GM12878 (cell line): ENCODE results near the gene ZSWIM2. TPM values are rescaled to one million over a fixed set of nuclear protein-coding genes. Genes with fewer than 3 reads are reported as not detected.

Experiments
- ATF7 ChIP-seq: fragments of 450-650 bp; IDR thresholded peaks from 2 replicates; pipeline ENCODE4 v1.6.1; 2016; ENCODE audit warnings: low read depth, mild to moderate bottlenecking
- BACH1 ChIP-seq: fragments of 450-650 bp; IDR thresholded peaks from 2 replicates; pipeline ENCODE4 v1.6.1; 2017; ENCODE audit warnings: mild to moderate bottlenecking, borderline replicate concordance
- DPF2 ChIP-seq: fragments of 450-650 bp; IDR thresholded peaks from 2 replicates; pipeline ENCODE4 v1.6.1; 2017; ENCODE audit warnings: mild to moderate bottlenecking
- EP300 ChIP-seq, 2 experiments: fragments of 150-350 bp in 1 of 2; IDR thresholded peaks; 2 replicates each; pipeline ENCODE4 v1.6.1; 2011 to 2012; ENCODE audit warnings: low read depth in 2 of 2, low read length in 2 of 2, borderline replicate concordance in 1 of 2, improper control_type of control experiment in 1 of 2, inconsistent platforms in 1 of 2; ENCODE audit not compliant: control insufficient read depth in 1 of 2
- FOXK2 ChIP-seq: fragments of 450-650 bp; IDR thresholded peaks from 2 replicates; pipeline ENCODE4 v1.6.1; 2017; ENCODE audit warnings: mild to moderate bottlenecking, moderate library complexity
- IKZF2 ChIP-seq, 2 experiments: fragments of 450-650 bp; IDR thresholded peaks; 2 replicates each; pipeline ENCODE4 v1.6.1; 2017; ENCODE audit warnings: mild to moderate bottlenecking in 2 of 2, moderate library complexity in 2 of 2
- MEF2B ChIP-seq: fragments of 450-650 bp; IDR thresholded peaks from 2 replicates; pipeline ENCODE4 v1.6.1; 2018; ENCODE audit warnings: mild to moderate bottlenecking, moderate library complexity; ENCODE audit not compliant: partially characterized antibody, poor library complexity, severe bottlenecking
- MTA2 ChIP-seq: fragments of 450-650 bp; IDR thresholded peaks from 2 replicates; pipeline ENCODE4 v1.6.1; 2016; ENCODE audit warnings: low read depth, mild to moderate bottlenecking, moderate library complexity
- NFYA ChIP-seq: IDR thresholded peaks from 2 replicates; pipeline ENCODE4 v1.6.1; 2011; ENCODE audit warnings: low read depth, mild to moderate bottlenecking, low read length, improper control_type of control experiment, borderline replicate concordance
- RELA ChIP-seq: fragments of 450-650 bp; IDR thresholded peaks from 2 replicates; pipeline ENCODE4 v1.8.0; 2014; ENCODE audit warnings: borderline replicate concordance; ENCODE audit not compliant: partially characterized antibody
- polyA plus RNA-seq, 11 experiments: library from polyadenylated mRNA; depleted of rRNA in 4 of 11; unstranded in 6 of 11; stranded (reverse) in 5 of 11; fragments of >200 nt; fragmentation: Nextera tagmentation in 4 of 11; fragmentation: Illumina TruSeq in 1 of 11; extraction: Ambion mirVana in 4 of 11; extraction: Trizol in 1 of 11; gene quantifications; 1 replicate in 1 of 11; 2 replicates in 10 of 11; pipeline versions ENCODE4 v1.2.1 to v1.2.3, GENCODE V29; 2011 to 2016; ENCODE audit warnings: inconsistent platforms in 2 of 11, missing spikeins in 2 of 11, low read depth in 1 of 11
- total RNA-seq, 4 experiments: library from RNA; depleted of rRNA in 3 of 4; stranded (reverse); fragments of >200 nt in 3 of 4; fragmentation: Illumina TruSeq in 1 of 4; extraction: Trizol in 1 of 4; gene quantifications; 2 replicates each; pipeline versions ENCODE4 v1.2.1 to v1.2.3, GENCODE V29; 2013 to 2021
- TF ChIP-seq, protein P1 (sequence below): IDR thresholded peaks from 2 replicates; pipeline ENCODE4 v1.6.1; 2012; ENCODE audit warnings: low read length, inconsistent platforms
- TF ChIP-seq, protein P2 (sequence below): IDR thresholded peaks from 2 replicates; pipeline ENCODE4 v1.6.1; 2011; ENCODE audit warnings: low read depth, low read length, improper control_type of control experiment, borderline replicate concordance
- TF ChIP-seq, protein P3 (sequence below): IDR thresholded peaks from 2 replicates; pipeline ENCODE4 v1.6.1; 2012; ENCODE audit warnings: improper control_type of control experiment, low read depth, low read length; ENCODE audit not compliant: insufficient replicate concordance
- TF ChIP-seq, protein P4 (sequence below): fragments of 450-650 bp; IDR thresholded peaks from 2 replicates; pipeline ENCODE4 v1.6.1; 2017; ENCODE audit warnings: mild to moderate bottlenecking, moderate library complexity

ZSWIM2 gene
- total and polyA plus RNA-seq, 10 of the 15 experiments (the other 5 are each of a cell fraction or from before 2014, with no cell fraction given) = not detected

DNA sequence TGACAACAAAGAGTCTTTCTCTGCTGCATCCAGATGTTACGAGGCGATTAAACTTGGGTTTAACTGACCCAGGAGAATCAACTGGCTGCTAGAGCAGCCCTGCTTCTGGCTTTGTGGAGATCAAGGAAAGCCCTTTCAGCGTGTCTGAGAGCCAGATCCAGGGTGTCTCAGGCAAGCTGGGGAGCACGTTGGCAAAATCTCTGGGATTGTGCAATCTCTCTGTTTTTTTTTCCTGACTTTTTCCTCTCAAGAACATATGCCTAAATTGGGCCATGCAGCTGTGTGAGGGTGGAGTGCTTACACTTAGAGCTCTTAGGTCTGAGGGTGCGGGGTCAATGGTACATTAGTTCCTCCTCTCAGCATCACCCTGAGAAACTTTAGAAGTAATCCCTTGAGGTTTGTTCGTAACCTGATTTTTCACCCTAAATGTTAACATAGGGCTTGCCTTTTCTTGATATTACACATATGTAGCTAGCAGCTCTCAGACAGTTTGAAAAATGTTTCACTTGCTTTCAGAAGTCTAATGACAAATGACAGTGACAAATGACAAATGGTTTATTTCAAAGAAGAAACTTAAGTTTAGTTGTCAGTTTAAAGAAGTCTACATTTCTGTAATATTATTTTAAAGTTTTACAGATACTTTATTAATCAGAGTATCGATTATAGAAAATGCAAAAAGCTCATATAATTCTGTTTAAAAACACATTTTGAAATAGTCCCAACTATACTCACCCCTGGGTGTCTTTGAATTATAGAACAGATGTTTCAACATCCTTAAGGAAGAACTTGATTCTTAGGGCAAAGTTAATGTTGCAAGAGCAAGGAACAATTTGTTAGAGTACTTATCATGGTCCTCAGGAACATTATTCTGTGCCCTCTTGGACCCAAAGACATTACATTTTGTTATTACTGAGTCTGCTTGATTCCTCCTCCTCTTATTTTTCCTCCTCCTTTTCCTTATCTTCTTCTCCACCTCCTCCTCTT lies 38.4 kb upstream of the ZSWIM2 start (continued):
- TF ChIP-seq NFYA (no peak), MEF2B (peak; percentile 97), ATF7 (peak; percentile 89), MTA2 (peak; percentile 68), RELA (no peak), IKZF2 (IDR thresholded peaks at IDR 0.05) (peak; percentile 17 to 61; a peak in 2 of 4 replicates), DPF2 (0 out of 2 replicates have a peak, but pooled peaks have one; percentile 48), EP300 (IDR thresholded peaks at IDR 0.05; ENCODE audit: borderline replicate concordance in 1 of 2, control insufficient read depth in 1 of 2, low read depth in 2 of 2, low read length in 2 of 2) (peak; percentile 53 to 59; a peak in 2 of 4 replicates), FOXK2 (no peak), BACH1 (peak; percentile 33; the same call in 1 of the 2 replicates)
- TF ChIP-seq, protein P1, sequence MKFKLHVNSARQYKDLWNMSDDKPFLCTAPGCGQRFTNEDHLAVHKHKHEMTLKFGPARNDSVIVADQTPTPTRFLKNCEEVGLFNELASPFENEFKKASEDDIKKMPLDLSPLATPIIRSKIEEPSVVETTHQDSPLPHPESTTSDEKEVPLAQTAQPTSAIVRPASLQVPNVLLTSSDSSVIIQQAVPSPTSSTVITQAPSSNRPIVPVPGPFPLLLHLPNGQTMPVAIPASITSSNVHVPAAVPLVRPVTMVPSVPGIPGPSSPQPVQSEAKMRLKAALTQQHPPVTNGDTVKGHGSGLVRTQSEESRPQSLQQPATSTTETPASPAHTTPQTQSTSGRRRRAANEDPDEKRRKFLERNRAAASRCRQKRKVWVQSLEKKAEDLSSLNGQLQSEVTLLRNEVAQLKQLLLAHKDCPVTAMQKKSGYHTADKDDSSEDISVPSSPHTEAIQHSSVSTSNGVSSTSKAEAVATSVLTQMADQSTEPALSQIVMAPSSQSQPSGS = 0 out of 2 replicates have a peak, but pooled peaks have one; percentile 36
- TF ChIP-seq, protein P2, sequence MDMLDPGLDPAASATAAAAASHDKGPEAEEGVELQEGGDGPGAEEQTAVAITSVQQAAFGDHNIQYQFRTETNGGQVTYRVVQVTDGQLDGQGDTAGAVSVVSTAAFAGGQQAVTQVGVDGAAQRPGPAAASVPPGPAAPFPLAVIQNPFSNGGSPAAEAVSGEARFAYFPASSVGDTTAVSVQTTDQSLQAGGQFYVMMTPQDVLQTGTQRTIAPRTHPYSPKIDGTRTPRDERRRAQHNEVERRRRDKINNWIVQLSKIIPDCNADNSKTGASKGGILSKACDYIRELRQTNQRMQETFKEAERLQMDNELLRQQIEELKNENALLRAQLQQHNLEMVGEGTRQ = no peak
- TF ChIP-seq, protein P3, sequence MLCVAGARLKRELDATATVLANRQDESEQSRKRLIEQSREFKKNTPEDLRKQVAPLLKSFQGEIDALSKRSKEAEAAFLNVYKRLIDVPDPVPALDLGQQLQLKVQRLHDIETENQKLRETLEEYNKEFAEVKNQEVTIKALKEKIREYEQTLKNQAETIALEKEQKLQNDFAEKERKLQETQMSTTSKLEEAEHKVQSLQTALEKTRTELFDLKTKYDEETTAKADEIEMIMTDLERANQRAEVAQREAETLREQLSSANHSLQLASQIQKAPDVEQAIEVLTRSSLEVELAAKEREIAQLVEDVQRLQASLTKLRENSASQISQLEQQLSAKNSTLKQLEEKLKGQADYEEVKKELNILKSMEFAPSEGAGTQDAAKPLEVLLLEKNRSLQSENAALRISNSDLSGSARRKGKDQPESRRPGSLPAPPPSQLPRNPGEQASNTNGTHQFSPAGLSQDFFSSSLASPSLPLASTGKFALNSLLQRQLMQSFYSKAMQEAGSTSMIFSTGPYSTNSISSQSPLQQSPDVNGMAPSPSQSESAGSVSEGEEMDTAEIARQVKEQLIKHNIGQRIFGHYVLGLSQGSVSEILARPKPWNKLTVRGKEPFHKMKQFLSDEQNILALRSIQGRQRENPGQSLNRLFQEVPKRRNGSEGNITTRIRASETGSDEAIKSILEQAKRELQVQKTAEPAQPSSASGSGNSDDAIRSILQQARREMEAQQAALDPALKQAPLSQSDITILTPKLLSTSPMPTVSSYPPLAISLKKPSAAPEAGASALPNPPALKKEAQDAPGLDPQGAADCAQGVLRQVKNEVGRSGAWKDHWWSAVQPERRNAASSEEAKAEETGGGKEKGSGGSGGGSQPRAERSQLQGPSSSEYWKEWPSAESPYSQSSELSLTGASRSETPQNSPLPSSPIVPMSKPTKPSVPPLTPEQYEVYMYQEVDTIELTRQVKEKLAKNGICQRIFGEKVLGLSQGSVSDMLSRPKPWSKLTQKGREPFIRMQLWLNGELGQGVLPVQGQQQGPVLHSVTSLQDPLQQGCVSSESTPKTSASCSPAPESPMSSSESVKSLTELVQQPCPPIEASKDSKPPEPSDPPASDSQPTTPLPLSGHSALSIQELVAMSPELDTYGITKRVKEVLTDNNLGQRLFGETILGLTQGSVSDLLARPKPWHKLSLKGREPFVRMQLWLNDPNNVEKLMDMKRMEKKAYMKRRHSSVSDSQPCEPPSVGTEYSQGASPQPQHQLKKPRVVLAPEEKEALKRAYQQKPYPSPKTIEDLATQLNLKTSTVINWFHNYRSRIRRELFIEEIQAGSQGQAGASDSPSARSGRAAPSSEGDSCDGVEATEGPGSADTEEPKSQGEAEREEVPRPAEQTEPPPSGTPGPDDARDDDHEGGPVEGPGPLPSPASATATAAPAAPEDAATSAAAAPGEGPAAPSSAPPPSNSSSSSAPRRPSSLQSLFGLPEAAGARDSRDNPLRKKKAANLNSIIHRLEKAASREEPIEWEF = peak; percentile 94
- TF ChIP-seq, protein P4, sequence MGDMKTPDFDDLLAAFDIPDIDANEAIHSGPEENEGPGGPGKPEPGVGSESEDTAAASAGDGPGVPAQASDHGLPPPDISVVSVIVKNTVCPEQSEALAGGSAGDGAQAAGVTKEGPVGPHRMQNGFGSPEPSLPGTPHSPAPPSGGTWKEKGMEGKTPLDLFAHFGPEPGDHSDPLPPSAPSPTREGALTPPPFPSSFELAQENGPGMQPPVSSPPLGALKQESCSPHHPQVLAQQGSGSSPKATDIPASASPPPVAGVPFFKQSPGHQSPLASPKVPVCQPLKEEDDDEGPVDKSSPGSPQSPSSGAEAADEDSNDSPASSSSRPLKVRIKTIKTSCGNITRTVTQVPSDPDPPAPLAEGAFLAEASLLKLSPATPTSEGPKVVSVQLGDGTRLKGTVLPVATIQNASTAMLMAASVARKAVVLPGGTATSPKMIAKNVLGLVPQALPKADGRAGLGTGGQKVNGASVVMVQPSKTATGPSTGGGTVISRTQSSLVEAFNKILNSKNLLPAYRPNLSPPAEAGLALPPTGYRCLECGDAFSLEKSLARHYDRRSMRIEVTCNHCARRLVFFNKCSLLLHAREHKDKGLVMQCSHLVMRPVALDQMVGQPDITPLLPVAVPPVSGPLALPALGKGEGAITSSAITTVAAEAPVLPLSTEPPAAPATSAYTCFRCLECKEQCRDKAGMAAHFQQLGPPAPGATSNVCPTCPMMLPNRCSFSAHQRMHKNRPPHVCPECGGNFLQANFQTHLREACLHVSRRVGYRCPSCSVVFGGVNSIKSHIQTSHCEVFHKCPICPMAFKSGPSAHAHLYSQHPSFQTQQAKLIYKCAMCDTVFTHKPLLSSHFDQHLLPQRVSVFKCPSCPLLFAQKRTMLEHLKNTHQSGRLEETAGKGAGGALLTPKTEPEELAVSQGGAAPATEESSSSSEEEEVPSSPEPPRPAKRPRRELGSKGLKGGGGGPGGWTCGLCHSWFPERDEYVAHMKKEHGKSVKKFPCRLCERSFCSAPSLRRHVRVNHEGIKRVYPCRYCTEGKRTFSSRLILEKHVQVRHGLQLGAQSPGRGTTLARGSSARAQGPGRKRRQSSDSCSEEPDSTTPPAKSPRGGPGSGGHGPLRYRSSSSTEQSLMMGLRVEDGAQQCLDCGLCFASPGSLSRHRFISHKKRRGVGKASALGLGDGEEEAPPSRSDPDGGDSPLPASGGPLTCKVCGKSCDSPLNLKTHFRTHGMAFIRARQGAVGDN = peak; percentile 60; the same call in 1 of the 2 replicates
